Hematopoietic multipotent progenitor cell treated with erythropoietin and hydrocortisone succinate and interleukin-3 and kit ligand, for 17 days (in vitro differentiated cells): ENCODE data around the gene RASGEF1C.
"Not testable (repeated sequence)": the region's sequence is repeated elsewhere in the genome, so short reads cannot be mapped to it uniquely, and the experiment has no call there.

Source experiments
- DNase-seq: peaks from one replicate; pipeline ENCODE4 v3.0.0-alpha.2; 2015; ENCODE audit warnings: low spot score

RASGEF1C gene

GRCh38 chr5:180135967-180136629 lies 72.9 kb downstream of the RASGEF1C start:
- DNase-seq, result no peak

DNA sequence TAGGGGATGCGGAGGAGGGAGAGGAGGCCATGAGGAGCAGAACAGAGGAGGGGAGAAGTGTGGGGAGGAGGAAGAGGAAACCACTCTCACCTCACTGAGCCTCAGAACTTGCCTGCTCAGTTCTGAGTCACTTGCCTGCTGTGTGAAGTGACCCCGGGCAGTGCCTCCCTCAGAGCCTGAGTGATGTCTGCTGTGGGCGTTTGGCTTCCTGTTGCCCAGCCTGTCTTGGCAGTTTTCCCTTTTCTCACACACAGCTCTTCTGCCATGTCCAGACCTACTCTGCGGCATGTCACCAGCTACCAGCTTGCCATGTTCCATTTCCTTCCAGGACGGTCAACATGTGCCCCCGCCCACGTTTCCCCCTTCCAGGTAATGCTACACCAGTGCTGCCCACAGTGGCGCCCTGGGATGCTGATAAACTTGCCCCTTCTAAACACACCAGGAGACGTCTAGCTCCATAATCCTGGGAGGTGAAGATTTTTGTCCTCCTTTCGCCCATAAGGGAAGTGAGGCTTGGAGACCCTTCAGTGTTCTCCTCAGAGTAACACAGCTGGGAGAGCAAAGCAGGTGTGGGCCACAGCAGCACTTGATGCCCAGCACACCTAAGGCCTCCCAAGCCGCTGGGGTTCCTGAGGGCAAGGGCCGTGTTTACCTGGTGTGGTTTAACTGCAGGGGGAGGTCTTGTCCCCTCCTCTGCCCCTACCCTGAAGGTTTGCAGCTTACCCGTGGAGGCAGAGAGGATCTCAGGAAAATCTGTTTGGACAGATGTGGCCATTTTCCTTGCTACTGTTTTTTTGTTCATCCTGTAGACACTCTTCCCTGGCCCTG lies 73.7 kb downstream of the RASGEF1C start:
- DNase-seq, result no peak

DNA sequence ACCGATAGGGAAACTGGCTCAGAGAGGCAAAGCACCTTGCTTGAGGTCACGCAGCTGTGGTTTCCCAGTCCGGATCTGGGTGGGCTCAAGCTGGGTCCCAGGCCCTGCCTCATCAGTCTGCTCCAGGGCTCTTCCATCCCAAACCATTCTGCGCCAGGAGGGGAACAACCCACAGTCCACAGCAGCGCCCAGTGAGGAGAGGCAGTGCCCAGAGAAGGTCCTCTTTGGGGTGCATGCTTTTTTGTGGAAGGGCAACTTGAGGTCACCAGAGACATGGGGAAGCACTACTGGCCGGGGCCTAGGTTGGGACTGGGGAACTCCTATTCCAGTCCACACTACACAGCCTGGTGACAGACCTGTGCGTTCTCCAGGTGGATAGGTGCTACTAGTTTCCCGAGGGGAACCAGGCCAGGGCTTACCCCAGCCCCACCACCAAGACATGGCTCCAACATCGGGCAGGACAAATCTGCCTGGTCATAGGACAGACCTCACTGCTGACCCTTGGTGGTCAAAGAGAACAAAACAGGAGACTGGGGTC lies 75.0 kb downstream of the RASGEF1C start:
- no peak for DNase-seq

DNA sequence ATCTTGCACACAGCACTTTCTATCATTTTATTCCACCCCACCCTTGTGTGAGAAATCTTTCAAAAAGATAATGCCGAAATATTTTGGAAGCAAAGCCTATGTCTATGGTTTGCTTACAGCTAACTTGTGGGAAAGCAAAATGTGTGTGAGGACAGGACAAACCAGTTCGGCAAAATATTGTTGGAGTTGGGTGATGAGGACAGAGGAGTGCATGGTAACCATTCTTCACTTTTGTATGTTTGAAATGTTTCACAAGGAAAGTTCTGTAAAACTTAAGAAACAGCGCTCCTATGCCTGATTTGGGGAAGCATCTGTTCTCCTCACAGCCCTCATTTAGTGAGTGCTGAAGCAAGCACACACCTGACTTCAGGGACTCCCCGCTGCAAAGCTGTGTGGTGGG lies 75.5 kb downstream of the RASGEF1C start:
- DNase-seq, result no peak

DNA sequence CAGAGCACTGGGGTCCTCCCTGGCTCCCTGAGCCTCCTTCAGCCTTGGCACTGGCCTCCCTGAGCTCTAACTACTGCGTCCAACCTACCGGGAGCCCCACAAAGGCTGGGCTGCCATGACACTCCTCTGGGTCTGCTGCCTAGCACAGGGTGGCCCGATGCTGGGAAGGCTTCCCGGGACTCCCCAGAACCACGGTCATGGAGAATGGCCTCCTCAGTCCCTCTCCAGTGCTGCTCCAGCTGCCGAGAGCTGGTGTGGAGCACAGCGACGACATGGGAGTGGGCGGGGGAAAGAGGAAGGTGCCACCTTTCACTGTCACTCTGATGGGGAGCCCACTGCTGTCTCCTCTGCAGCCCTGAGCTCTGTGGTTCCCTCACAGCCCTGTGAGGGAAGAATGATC lies 76.0 kb downstream of the RASGEF1C start:
- no peak for DNase-seq

- no peak for DNase-seq
Observed at GRCh38 chr5:180130876-180131740, 77.9 kb downstream of the RASGEF1C start.

DNA sequence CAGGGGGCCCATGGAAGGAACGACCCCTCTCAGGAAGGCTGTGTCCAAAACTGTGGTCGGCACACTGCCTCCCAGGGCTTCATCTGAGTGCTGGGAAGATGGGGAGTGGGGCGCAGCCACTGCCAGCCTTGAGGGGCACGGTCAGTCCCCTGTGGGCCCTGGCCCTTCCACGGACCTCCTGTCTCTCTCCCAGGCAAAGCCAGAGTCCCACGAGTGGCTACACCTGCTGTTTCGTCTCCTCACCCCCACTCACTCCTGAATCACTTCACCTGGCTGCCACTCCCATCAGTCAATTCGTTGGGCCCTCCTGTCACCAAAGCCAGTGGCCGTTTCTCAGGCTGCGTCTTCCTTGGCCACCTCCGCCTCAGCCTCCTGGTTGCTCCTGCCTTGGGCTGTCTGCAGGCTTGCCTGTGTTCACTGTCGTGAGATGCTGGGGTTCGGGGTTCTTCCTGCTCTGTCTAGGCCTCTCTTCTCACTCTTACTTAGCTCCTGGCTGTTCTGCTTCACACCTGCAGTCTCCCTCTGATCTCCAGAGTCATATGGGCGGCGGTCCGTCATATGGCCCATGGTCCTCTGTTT lies 78.6 kb downstream of the RASGEF1C start:
- DNase-seq, result no peak

- DNase-seq, result no peak
Observed at GRCh38 chr5:180129291-180130190, 79.5 kb downstream of the RASGEF1C start.

DNA sequence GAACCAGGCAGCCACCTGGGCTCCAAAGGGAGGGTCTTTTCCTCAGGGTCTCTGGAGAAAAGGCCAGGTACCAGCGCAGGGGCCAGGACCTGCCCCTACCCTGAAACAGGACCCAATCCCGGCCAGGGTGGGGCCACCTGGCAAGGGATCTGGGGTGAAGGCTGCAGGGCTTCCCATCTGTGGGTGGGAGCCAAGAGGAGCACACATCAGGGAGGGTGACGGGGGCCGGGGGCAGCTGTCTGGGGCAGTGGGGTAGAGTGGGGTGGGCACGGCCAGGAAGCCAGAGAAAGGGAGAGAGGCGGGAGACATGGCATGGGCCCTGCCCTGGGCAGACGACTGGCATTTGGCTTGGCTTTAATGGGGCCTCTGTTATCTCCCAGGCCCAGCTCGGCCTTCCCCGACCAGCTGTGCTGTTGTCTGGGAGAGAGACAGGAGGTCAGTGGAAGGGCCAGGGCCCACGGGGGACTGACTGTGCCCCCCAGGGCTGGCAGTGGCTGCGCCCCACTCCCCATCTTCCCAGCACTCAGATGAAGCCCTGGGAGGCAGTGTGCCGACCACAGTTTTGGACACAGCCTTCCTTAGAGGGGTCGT lies 80.2 kb downstream of the RASGEF1C start:
- no peak for DNase-seq

DNA sequence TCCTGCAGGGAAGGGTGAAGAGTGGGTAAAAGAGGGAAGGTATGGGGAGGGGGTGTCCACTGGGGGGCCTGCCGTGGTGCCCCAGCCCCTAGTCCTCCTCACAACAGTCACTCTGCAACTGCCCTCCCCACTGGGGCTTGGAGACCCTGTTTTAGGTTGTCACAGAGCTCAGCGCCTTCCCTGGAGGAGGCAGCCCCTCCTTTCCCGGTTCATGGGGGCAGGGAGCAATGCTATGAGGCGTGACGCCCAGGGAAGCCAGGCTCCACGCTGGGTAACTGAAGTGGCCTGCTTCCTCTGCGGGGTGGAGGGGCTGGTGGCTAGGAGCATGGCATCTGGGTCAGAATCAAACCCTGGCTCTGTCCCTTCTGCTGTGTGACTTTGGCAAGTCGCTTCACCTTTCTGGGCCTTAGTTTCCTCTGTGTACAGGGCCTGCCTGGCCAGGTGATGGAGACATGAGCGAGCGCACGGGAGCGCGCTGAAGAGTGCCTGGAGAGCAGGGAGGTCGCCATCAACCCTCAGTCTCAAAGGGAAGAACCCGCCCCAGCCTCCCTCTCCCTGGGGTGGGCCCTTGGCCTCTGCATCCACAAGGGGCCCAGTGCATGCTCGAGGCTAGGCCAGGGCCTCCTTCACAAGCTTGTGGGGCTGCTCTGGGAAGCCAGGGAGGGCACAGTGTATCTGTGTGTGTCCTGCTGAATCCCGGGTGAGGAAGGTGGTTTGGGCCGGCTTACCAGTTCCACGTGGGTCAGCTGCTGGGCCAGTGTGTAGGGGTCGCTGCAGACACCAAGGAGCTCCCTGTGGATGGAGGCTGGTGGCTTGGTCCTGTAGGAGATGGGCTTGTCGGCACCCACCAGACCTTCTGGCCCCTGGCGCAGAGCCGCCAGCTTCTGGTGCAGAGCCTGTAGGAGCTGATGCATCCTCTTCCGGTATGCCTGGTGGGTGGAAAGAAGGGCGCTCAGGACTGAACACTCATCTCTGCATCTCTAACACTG lies 81.0 kb downstream of the RASGEF1C start:
- DNase-seq, result no peak

DNA sequence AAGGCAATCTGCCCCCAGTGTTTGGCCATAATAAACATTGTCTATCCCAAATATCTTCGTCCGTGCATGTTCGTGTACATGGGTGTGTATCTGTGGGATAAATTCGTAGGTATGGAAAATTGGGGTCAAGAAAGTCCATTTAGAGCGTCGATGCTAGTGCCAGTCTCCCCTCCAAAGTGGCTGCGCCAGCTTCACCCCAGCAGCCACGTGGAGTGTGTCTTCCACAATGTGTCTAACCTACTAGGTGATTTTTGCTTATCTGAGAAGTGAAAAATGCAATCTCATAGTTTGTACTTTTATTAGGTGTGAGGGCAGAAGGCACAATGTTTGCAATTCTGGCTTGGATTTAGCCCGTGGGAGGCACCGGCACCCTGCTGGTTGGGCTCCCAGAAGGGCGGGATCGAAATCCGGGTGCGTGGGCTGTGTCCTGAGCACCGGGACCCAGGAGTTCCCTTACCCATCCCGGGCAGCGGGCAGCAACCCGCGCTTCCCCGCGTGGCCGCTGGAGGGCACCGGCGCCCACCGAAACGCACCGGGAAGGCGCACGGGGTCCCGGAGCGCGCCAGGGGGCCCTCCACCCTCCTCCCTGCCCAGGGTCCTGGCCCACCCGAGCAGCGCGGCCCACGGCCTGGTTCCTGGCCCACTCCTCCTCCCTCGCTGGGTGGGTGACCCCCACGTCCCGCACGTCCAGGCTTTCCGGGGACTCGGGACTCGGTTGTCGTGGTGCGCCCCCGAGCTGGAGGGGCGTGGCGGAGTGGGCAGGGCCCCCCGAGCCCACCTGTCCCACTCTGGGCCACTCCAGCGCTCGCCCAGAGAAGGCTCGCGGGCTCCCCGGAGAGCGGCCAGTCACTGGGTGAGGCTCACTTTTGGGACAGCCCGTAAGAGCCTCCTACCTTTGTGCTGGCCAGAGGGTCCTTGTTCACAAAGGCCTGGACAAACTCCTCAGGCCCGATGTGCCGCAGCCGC lies 82.0 kb downstream of the RASGEF1C start:
- DNase-seq, result no peak

DNA sequence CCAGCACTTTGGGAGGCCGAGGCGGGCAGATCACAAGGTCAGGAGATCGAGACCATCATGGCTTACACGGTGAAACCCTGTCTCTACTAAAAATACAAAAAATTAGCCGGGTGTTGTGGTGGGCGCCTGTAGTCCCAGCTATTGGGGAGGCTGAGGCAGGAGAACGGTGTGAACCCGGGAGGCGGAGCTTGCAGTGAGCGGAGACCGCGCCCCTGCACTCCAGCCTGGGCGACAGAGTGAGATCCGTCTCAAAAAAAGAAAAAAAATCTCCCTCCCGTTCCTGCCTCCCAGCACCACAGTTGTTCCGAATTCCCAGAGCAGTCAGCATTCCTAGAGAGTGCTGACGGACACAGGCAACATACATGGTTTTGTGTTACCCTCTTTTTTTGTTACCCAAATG lies 82.9 kb downstream of the RASGEF1C start:
- DNase-seq, result not testable (repeated sequence)

DNA sequence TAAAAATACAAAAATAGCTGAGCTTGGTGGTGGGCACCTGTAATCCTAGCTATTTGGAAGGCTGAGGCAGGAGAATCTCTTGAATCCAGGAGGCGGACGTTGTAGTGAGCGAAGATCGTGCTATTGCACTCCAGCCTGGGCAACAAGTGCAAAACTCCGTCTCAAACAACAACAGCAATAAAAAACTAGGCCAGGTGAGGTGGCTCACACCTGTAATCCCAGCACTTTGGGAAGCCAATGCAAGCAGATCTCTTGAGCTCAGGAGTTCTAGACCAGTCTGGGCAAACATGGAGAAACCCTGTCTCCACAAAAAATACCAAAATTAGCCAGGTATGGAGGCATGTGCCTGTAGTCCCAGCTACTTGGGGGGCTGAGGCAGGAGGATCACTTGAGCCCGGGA lies 84.3 kb downstream of the RASGEF1C start:
- not testable (repeated sequence) for DNase-seq

GRCh38 chr5:180122875-180123274 lies 86.1 kb downstream of the RASGEF1C start:
- no peak for DNase-seq

DNA sequence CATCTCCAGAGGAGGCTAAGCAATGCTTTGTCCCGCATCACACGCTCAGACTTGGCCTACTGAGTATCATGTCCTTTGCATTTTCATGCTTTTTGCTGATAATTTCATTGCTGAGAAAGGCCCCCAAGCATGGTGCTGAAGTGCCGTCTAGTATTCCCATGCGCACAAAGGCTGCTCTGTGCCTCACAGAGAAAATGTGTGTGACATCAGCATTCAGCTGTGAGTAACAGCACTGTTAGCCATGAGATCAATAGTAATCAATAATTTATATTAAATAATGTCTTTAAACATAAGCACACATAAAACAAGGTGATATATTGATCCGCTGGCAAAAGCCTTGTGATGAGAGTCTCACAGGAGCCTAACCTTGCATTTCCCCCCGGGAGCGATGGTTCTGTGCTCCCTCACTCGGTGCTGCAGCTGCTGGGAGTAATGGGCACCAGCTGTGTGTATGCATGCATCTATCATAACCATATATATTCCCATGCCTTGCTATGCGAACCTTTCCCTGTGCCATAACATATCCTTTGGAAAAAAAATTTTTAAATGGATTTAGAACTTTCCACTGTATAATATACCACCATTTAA lies 87.1 kb downstream of the RASGEF1C start:
- DNase-seq, result no peak

- DNase-seq, result no peak
Observed at GRCh38 chr5:180120237-180121101, 88.5 kb downstream of the RASGEF1C start.

GRCh38 chr5:180119903-180120236 lies 89.1 kb downstream of the RASGEF1C start:
- DNase-seq, result no peak
